ENCODE measurements around the gene MED16. TPM values are rescaled to one million over a fixed set of nuclear protein-coding genes. Genes with fewer than 3 reads are reported as not detected.

MED16 gene
- total and polyA plus RNA-seq, 2 of the 13 experiments (the other 11 are each of a cell fraction or from before 2014, with no cell fraction given), result 13.3 to 14.8 TPM

GRCh38 chr19:919199-920050 is 26.4 kb upstream of the MED16 start:
- H3K79me2 ChIP-seq (ENCODE audit: insufficient read depth, low read length), result peaks cover 3% of the 10 kb centered on the region
- intact Hi-C loops (cut with micrococcal nuclease; ENCODE audit: unreplicated experiment) (loop anchor here (5.0 to 10.0 kb wide), 2 partner anchors 152 to 255 kb away; partner anchors contain the start of gene RNF126), in situ Hi-C loops (cut with HindIII; ENCODE audit: extremely low pct_ligation_motif_present, low pct_unique_long_range_greater_than_20kb) (loop anchor here (5.0 kb wide), 3 partner anchors 57 to 147 kb away; partner anchors contain the start of gene WDR18)
- FAIRE-seq, result no peak
- no peaks in the 10 kb centered on the region for H3K27me3 ChIP-seq (ENCODE audit: control insufficient read depth in 1 of 2, insufficient read depth in 2 of 2, low read length in 2 of 2)
- no peaks in the 10 kb centered on the region for H3K9me3 ChIP-seq (ENCODE audit: low read length)
- H3K4me2 ChIP-seq (ENCODE audit: low read depth, low read length), result no peak overlapping the region
- H3K4me3 ChIP-seq (replicated peaks in 1 of 3; ENCODE audit: insufficient read depth in 1 of 3, low read depth in 2 of 3, low read length in 3 of 3), result no peak overlapping the region
- 97% methylated on average over 45 of the region's 68 CpGs for WGBS (ENCODE audit: low lambda C conversion rate)
- BruUV-seq (replicated peaks), result no TSS peak
- no peaks in the 10 kb centered on the region; a peak in 1 of 5 replicates for H3K36me3 ChIP-seq (replicated peaks in 1 of 2; ENCODE audit: control insufficient read depth in 1 of 2, insufficient read depth in 2 of 2, low read length in 2 of 2)
- CTCF ChIA-PET (ENCODE audit: low intra/inter-chr PET ratio, low total read pairs), result no interaction called here
- H3K27ac ChIP-seq (ENCODE audit: extremely low read length, insufficient read depth, low read length), result no peak overlapping the region
- no peak overlapping the region for H3K9ac ChIP-seq (ENCODE audit: insufficient read depth, low read depth, low read length)
- POLR2A ChIA-PET, result interaction anchor here (0.6 kb wide), 1 partner anchor 132 kb away, joined by 5 read pairs; no protein-coding TSS in a partner anchor
- TF ChIP-seq MIXL1 (CRISPR knock-in tag; IDR thresholded peaks at IDR 0.05) (no peak), ZNF362 (CRISPR knock-in tag; IDR thresholded peaks at IDR 0.05; ENCODE audit: borderline replicate concordance) (no peak), ZMYM3 (CRISPR knock-in tag; IDR thresholded peaks at IDR 0.05) (0 out of 2 replicates have a peak, but pooled peaks have one; percentile 60), HOXA3 (CRISPR knock-in tag; IDR thresholded peaks at IDR 0.05) (peak; percentile 16; the same call in 1 of the 2 replicates), ZBTB38 (CRISPR knock-in tag; IDR thresholded peaks at IDR 0.05) (peak; percentile 41; the same call in 1 of the 2 replicates), KDM2A (CRISPR knock-in tag; IDR thresholded peaks at IDR 0.05; ENCODE audit: borderline replicate concordance, low read depth) (no peak), HDAC2 (CRISPR knock-in tag; IDR thresholded peaks at IDR 0.05) (no peak), ZBTB33 (CRISPR knock-in tag; IDR thresholded peaks at IDR 0.05) (peak; percentile 83), ZNF33A (CRISPR knock-in tag; IDR thresholded peaks at IDR 0.05; ENCODE audit: borderline replicate concordance) (no peak), ZNF296 (CRISPR knock-in tag; conservative IDR thresholded peaks at IDR 0.05) (no peak), RBFOX2 (IDR thresholded peaks at IDR 0.05; ENCODE audit: low read depth, low read length) (no peak), ZMYM4 (CRISPR knock-in tag; IDR thresholded peaks at IDR 0.05) (no peak), ZNF629 (CRISPR knock-in tag; conservative IDR thresholded peaks at IDR 0.05) (peak; percentile 92)
- TF ChIP-seq, protein P1, sequence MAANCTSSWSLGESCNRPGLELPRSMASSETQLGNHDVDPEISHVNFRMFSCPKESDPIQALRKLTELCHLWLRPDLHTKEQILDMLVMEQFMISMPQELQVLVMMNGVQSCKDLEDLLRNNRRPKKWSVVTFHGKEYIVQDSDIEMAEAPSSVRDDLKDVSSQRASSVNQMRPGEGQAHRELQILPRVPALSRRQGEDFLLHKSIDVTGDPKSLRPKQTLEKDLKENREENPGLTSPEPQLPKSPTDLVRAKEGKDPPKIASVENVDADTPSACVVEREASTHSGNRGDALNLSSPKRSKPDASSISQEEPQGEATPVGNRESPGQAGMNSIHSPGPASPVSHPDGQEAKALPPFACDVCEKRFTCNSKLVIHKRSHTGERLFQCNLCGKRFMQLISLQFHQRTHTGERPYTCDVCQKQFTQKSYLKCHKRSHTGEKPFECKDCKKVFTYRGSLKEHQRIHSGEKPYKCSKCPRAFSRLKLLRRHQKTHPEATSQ (CRISPR knock-in tag; IDR thresholded peaks at IDR 0.05; ENCODE audit: borderline replicate concordance), result no peak
- H3K4me1 ChIP-seq (ENCODE audit: insufficient read depth, low read length), result peaks cover 29% of the 10 kb centered on the region
- DNase-seq (ENCODE audit: low spot score), result no peak
- no peak for ATAC-seq
- no peak overlapping the region for H2AFZ ChIP-seq (ENCODE audit: low read length)
- no peaks in the 10 kb centered on the region for H4K20me1 ChIP-seq (ENCODE audit: insufficient read depth, low read length)
